ENCODE measurements around the gene VRK2.

- TF ChIP-seq CTCF (IDR thresholded peaks at IDR 0.05) (no peak), POLR2AphosphoS5 (IDR thresholded peaks at IDR 0.05; ENCODE audit: insufficient read depth in 1 of 2, low read depth in 1 of 2) (no peak)
Measured at GRCh38 chr2:58110765-58111164, 64.2 kb downstream of the VRK2 start.
